Activated naive CD4-positive, alpha-beta T cell treated with anti-CD3 and anti-CD28 coated beads for 36 hours (primary cell): ENCODE results near the gene SCUBE1. TPM values are rescaled to one million over a fixed set of nuclear protein-coding genes. Genes with fewer than 3 reads are reported as not detected.

Experiments used
- CTCF ChIA-PET: fragments of 350-600 bp; sonication (Branson Sonifier 250); formaldehyde crosslinking; loops from one replicate; lab custom pipeline; 2021; ENCODE audit warnings: antibody characterized with exemption; lab: Charles Lee
- DNase-seq: peaks from one replicate; pipeline ENCODE4 v3.0.0-alpha.2; 2020
- H3K27ac Mint-ChIP-seq: one replicate; pipeline ENCODE4 v1.8.0; 2021; ENCODE audit warnings: mild to moderate bottlenecking, mixed read lengths
- H3K27me3 Mint-ChIP-seq: one replicate; pipeline ENCODE4 v1.8.0; 2021; ENCODE audit warnings: low read depth, mixed read lengths
- H3K36me3 Mint-ChIP-seq: one replicate; pipeline ENCODE4 v1.8.0; 2021; ENCODE audit warnings: low read depth, mixed read lengths
- H3K4me1 Mint-ChIP-seq: one replicate; pipeline ENCODE4 v1.8.0; 2021; ENCODE audit warnings: low read depth, mixed read lengths
- H3K4me3 Mint-ChIP-seq: one replicate; pipeline ENCODE4 v1.8.0; 2021; ENCODE audit warnings: mild to moderate bottlenecking, moderate library complexity, mixed read lengths
- H3K9me3 Mint-ChIP-seq: one replicate; pipeline ENCODE4 v1.8.0; 2021; ENCODE audit warnings: mixed read lengths
- intact Hi-C: fragments of 100-400 bp; cut with micrococcal nuclease; formaldehyde crosslinking; loops from one replicate; pipeline ENCODE4 v1.15.1; 2023
- total RNA-seq, 2 experiments: library from RNA; stranded (reverse); gene quantifications; one replicate each; pipeline ENCODE4 v1.2.3, GENCODE V29; 2021

The SCUBE1 gene
- total RNA-seq, 2 experiments from 2014 or later = not detected

DNA sequence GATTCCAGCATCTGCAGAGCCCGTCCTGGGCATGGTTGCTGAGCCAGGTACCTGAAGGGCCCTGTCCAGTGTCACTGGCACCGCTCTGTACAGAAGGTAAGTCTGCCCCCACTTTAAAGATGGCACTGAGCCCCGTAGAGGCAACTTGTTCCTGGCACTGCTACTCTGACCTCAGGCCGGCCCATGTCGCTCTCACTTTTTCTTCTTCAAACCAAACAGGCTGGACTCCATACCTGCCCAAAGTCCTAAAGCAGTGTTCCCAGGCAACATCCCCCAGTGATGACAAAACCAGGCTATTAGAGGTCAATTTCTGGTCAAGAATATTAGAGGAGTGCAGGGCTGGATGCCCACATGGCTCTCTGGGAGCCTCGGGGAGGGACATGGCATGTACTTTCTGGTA lies 109.6 kb downstream of the SCUBE1 start:
- H3K4me3 Mint-ChIP-seq = no peak overlapping the region
- DNase-seq = no peak
- H3K27me3 Mint-ChIP-seq = no peaks in the 10 kb centered on the region
- no peaks in the 10 kb centered on the region for H3K36me3 Mint-ChIP-seq
- CTCF ChIA-PET = interaction anchor here (3.4 to 5.5 kb wide), 2 partner anchors 26 to 113 kb away, joined by 9 to 54 read pairs; no protein-coding TSS in a partner anchor
- H3K27ac Mint-ChIP-seq = no peak overlapping the region
- H3K9me3 Mint-ChIP-seq = no peaks in the 10 kb centered on the region
- intact Hi-C loops = no loop called here
- peaks cover 2% of the 10 kb centered on the region for H3K4me1 Mint-ChIP-seq

DNA sequence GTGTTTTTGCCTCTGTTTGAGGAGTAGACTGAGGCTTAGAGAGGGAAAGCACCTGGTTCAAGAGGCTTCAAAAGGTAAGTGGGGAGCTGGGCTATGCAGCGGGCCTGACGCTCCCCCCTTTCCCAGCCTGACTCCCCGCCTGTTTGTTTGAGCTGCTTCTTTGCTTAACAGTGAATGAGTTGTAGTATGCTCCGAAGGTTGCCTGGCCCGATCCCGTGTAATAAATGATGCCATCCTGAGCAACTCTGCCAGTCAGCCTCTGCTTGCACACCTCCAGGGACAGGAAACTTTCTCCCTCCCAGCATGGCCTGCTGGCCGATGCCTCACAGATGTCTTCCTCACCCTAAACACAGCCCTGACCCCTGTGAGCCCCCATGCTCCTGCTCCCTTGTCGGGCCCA lies 110.7 kb downstream of the SCUBE1 start:
- intact Hi-C loops = no loop called here
- DNase-seq = no peak
- H3K4me3 Mint-ChIP-seq = no peak overlapping the region
- CTCF ChIA-PET = interaction anchor here (0.5 to 5.5 kb wide), 6 partner anchors 10 to 152 kb away, joined by 3 to 54 read pairs (median 6); no protein-coding TSS in a partner anchor
- H3K4me1 Mint-ChIP-seq = peaks cover 2% of the 10 kb centered on the region
- H3K36me3 Mint-ChIP-seq = no peaks in the 10 kb centered on the region
- no peaks in the 10 kb centered on the region for H3K9me3 Mint-ChIP-seq
- no peaks in the 10 kb centered on the region for H3K27me3 Mint-ChIP-seq
- H3K27ac Mint-ChIP-seq = no peak overlapping the region

DNA sequence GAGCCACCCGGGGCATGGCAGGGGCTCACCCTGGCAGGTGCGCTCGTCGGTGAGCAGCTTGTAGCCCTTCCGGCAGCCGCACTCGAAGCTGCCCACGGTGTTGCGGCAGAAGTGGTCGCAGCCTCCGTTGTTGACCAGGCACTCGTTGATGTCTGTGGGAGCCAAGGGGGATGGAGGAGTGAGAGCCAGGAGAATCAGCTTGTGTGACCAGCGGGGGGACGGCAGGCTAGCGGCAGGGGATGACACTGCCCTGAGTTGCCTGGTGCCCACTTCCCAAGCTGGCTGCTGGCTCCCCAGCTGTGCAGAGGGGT lies 111.5 kb downstream of the SCUBE1 start:
- Mint-ChIP-seq H3K4me1 (peaks cover 2% of the 10 kb centered on the region), H3K27ac (no peak overlapping the region), H3K27me3 (no peaks in the 10 kb centered on the region), H3K9me3 (no peaks in the 10 kb centered on the region), H3K4me3 (no peak overlapping the region), H3K36me3 (no peaks in the 10 kb centered on the region)
- DNase-seq = no peak
- intact Hi-C loops = loop anchor here (1.0 to 2.0 kb wide), 3 partner anchors 43 to 154 kb away; no protein-coding TSS in a partner anchor
- CTCF ChIA-PET = interaction anchor here (0.7 to 5.5 kb wide), 14 partner anchors 9 to 153 kb away, joined by 3 to 54 read pairs (median 4); no protein-coding TSS in a partner anchor

DNA sequence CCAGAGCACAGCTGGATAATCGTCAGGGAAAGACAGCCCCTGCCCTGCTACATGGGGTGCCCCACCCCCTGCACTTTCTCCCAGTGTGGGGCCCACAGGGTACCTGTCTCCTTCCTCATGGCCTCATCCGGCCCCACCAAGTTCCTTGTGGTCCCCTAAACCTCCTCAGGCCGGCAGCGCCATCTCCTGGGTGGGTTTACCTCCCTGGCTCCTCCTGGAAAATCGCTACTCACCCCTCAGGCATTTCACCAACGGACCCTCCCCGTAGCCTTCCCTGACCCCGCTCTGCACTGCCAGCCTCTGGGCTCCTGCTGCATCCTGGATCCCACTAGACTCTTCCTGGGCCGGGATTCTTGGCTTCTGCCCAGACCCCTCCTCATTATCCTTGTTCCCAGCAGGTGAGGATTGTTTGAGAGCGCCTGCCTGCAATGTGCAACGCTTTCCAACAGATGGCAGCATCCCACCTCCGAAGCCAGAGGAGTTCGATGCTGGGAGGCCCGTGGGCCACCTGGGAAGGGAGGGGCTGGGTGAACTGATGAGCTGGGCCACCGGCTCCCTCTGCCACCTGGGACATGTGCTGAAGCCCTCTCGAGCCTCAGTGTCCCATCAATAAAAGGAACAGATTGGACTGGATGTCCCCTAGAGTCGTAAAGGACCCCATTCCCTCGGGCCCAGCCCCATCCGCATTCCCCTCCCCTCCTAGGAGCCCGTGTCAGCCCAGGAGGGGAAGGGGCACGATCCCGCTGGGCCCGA lies 112.0 kb downstream of the SCUBE1 start:
- no peak overlapping the region for H3K27ac Mint-ChIP-seq
- CTCF ChIA-PET = interaction anchor here (0.7 to 5.5 kb wide), 15 partner anchors 9 to 153 kb away, joined by 3 to 54 read pairs (median 4); no protein-coding TSS in a partner anchor
- no peaks in the 10 kb centered on the region for H3K9me3 Mint-ChIP-seq
- H3K27me3 Mint-ChIP-seq = no peaks in the 10 kb centered on the region
- peak; percentile 74 for DNase-seq
- intact Hi-C loops = loop anchor here (1.0 to 2.0 kb wide), 3 partner anchors 44 to 154 kb away; no protein-coding TSS in a partner anchor
- no peaks in the 10 kb centered on the region for H3K36me3 Mint-ChIP-seq
- peaks cover 2% of the 10 kb centered on the region for H3K4me1 Mint-ChIP-seq
- H3K4me3 Mint-ChIP-seq = no peak overlapping the region

DNA sequence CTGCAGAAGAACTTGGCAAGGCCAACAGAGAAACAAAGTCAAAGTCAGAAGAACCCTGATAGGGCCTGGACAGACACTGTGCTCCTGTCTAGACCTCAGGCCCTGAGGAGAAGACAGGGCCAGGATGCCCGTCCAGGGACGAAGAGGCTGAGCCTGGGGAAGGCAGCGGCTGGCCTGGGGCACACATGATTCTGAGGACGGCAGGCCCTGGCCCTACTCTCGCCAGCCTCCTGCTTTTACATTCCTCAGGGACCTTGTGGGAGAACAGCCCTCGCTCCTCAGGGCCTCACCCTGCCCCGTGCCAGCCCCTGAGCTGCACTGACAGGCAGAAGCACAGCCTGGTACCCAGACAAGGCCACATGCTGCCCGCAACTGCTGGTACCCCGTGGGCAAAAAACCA lies 112.6 kb downstream of the SCUBE1 start:
- intact Hi-C loops = loop anchor here (2.0 kb wide), 1 partner anchor 44 kb away; no protein-coding TSS in a partner anchor
- Mint-ChIP-seq H3K36me3 (no peaks in the 10 kb centered on the region), H3K9me3 (no peaks in the 10 kb centered on the region), H3K4me3 (no peak overlapping the region), H3K4me1 (peaks cover 2% of the 10 kb centered on the region), H3K27ac (no peak overlapping the region), H3K27me3 (no peaks in the 10 kb centered on the region)
- CTCF ChIA-PET = interaction anchor here (1.8 to 5.5 kb wide), 2 partner anchors 116 to 127 kb away, joined by 4 to 54 read pairs; no protein-coding TSS in a partner anchor
- no peak for DNase-seq

- DNase-seq = no peak
- Mint-ChIP-seq H3K4me1 (peaks cover 2% of the 10 kb centered on the region), H3K4me3 (no peak overlapping the region), H3K36me3 (no peaks in the 10 kb centered on the region), H3K27ac (no peak overlapping the region), H3K9me3 (no peaks in the 10 kb centered on the region), H3K27me3 (no peaks in the 10 kb centered on the region)
- intact Hi-C loops = no loop called here
- CTCF ChIA-PET = interaction anchor here (0.6 to 5.5 kb wide), 5 partner anchors 41 to 155 kb away, joined by 3 to 54 read pairs (median 3); no protein-coding TSS in a partner anchor
These were observed 114.3 kb downstream of the SCUBE1 start for GRCh38 chr22:43228863-43229262.

- Mint-ChIP-seq H3K27me3 (no peaks in the 10 kb centered on the region), H3K36me3 (no peaks in the 10 kb centered on the region), H3K27ac (no peak overlapping the region), H3K4me3 (no peak overlapping the region), H3K4me1 (peaks cover 2% of the 10 kb centered on the region), H3K9me3 (no peaks in the 10 kb centered on the region)
- CTCF ChIA-PET = interaction anchor here (0.6 to 5.5 kb wide), 5 partner anchors 41 to 523 kb away, joined by 3 to 54 read pairs (median 3); no protein-coding TSS in a partner anchor
- intact Hi-C loops = no loop called here
- peak; percentile 58 for DNase-seq
These were observed 114.8 kb downstream of the SCUBE1 start for GRCh38 chr22:43228330-43228729.

GRCh38 chr22:43227239-43227630 lies 115.9 kb downstream of the SCUBE1 start:
- Mint-ChIP-seq H3K27ac (no peak overlapping the region), H3K27me3 (no peaks in the 10 kb centered on the region), H3K9me3 (no peaks in the 10 kb centered on the region), H3K36me3 (no peaks in the 10 kb centered on the region), H3K4me3 (no peak overlapping the region), H3K4me1 (peaks cover 2% of the 10 kb centered on the region)
- intact Hi-C loops = no loop called here
- no peak for DNase-seq
- CTCF ChIA-PET = no interaction called here

DNA sequence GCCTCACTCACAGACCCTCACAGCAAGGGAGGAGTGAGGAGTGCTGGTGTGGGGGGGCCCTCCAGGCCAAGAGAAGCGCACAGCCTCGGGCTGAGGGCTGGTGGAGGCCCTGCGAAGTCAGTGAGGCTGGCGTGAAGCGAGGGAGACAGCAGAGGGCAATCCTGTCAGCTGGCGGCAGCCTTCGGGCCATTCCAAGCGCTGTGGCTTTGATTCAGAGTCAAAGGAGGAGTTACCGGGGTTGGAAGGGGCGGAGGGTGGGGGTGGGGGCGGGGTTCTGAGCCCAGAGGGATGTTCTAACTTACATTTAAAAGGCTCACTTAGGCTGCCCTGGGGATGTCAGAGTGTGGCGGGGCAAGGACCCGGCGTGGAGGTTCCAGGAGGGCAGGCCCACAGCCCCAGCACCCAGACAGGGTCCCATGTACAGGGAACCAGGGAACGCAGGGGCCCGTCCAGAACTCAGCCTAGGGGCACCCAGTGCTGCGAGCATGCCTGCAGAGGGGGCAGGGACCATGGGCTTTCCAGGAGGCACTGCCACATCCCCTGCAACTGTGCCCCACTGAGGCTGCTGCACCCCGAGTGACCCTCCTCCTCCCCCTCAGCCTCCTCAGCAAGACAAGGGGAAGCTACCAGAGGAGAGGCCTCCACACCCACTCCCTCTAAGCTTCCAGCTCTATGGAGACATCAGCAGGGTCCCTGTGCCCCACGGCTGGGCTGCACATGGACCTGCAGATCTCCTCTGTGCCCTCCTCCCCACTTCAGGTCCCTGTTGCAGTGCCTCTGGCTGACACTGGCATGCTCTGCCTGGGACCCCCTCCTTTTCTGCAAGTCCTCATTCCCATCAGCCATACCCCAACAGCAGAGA lies 116.6 kb downstream of the SCUBE1 start:
- DNase-seq = no peak
- intact Hi-C loops = no loop called here
- Mint-ChIP-seq H3K27ac (no peak overlapping the region), H3K27me3 (no peaks in the 10 kb centered on the region), H3K36me3 (no peaks in the 10 kb centered on the region), H3K4me3 (no peak overlapping the region), H3K9me3 (no peaks in the 10 kb centered on the region), H3K4me1 (peaks cover 2% of the 10 kb centered on the region)
- CTCF ChIA-PET = interaction anchor here (0.6 to 1.9 kb wide), 3 partner anchors 113 to 277 kb away, joined by 3 to 8 read pairs (median 3); no protein-coding TSS in a partner anchor

DNA sequence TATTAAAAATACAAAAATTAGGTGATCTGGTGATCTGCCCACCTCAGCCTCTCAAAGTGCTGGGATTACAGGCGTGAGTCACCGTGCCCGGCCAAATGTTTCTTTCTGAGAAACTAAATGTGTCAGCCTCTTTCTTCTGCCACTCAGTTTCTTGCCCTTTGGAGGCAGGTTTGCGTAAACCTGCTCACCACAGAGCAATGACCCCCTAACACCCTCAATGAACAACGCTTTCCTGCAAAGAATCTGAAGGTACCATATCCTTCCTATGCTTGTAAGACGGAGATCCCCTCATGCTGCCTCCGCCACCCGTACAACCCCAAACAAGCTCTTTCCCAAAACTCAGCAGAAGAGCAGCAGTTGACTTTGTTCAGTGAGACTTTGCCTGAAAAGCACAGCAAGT lies 117.6 kb downstream of the SCUBE1 start:
- Mint-ChIP-seq H3K4me3 (no peak overlapping the region), H3K9me3 (no peaks in the 10 kb centered on the region), H3K4me1 (no peaks in the 10 kb centered on the region), H3K27me3 (no peaks in the 10 kb centered on the region), H3K36me3 (no peaks in the 10 kb centered on the region), H3K27ac (no peak overlapping the region)
- no peak for DNase-seq
- intact Hi-C loops = no loop called here
- CTCF ChIA-PET = interaction anchor here (0.9 to 1.9 kb wide), 2 partner anchors 9 to 121 kb away, joined by 3 to 8 read pairs; no protein-coding TSS in a partner anchor

GRCh38 chr22:43222987-43223386 lies 120.2 kb downstream of the SCUBE1 start:
- no peak overlapping the region for H3K4me3 Mint-ChIP-seq
- DNase-seq = no peak
- H3K27me3 Mint-ChIP-seq = no peaks in the 10 kb centered on the region
- intact Hi-C loops = no loop called here
- H3K4me1 Mint-ChIP-seq = no peaks in the 10 kb centered on the region
- no peaks in the 10 kb centered on the region for H3K9me3 Mint-ChIP-seq
- CTCF ChIA-PET = interaction anchor here (1.5 kb wide), 1 partner anchor 9 kb away, joined by 4 read pairs; no protein-coding TSS in a partner anchor
- no peak overlapping the region for H3K27ac Mint-ChIP-seq
- no peaks in the 10 kb centered on the region for H3K36me3 Mint-ChIP-seq

DNA sequence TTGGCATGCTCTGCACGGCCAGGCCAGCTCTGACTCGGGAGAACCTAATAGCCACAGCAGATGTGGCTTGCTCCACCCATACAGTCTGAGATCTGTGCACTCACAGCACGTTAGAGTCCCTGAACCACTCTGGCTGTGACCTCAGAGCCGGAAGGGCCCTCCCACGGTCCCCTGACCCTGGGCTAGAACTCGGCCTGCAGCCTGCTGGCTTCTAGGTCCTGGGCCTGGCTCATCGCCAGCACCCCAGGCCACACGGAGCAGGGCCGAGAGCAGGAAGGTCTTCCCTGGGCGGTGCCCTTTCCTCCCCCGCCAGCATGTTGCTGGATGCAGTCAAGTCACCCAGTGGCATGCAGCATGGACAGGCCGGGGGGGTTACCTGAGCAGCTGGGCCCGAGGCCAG lies 120.9 kb downstream of the SCUBE1 start:
- no peaks in the 10 kb centered on the region for H3K9me3 Mint-ChIP-seq
- no peaks in the 10 kb centered on the region for H3K27me3 Mint-ChIP-seq
- intact Hi-C loops = no loop called here
- H3K36me3 Mint-ChIP-seq = no peaks in the 10 kb centered on the region
- CTCF ChIA-PET = interaction anchor here (1.5 kb wide), 1 partner anchor 10 kb away, joined by 4 read pairs; no protein-coding TSS in a partner anchor
- H3K4me1 Mint-ChIP-seq = no peaks in the 10 kb centered on the region
- H3K27ac Mint-ChIP-seq = no peak overlapping the region
- H3K4me3 Mint-ChIP-seq = no peak overlapping the region
- no peak for DNase-seq
